Measurements from ENCODE around the gene PAX7.

- TF ChIP-seq CTCF (IDR thresholded peaks at IDR 0.05) = no peak
- no peak for TF ChIP-seq EZH2 (IDR thresholded peaks at IDR 0.05; ENCODE audit: borderline replicate concordance, insufficient read depth, low read depth, low read length, poor library complexity, severe bottlenecking)
Measured at GRCh38 chr1:18738126-18738525, 107.5 kb downstream of the PAX7 start.

Data from B cell (primary cell).